Measurements from ENCODE around the gene APOA1. TPM values are rescaled to one million over a fixed set of nuclear protein-coding genes. Genes with fewer than 3 reads are reported as not detected.

APOA1 gene
- polyA plus RNA-seq, 1 of the 3 experiments (the other 2 are of a cell fraction): 0.20 TPM

GRCh38 chr11:116796548-116796947 is 40.9 kb downstream of the APOA1 start (continued):
- TF ChIP-seq, protein P1, sequence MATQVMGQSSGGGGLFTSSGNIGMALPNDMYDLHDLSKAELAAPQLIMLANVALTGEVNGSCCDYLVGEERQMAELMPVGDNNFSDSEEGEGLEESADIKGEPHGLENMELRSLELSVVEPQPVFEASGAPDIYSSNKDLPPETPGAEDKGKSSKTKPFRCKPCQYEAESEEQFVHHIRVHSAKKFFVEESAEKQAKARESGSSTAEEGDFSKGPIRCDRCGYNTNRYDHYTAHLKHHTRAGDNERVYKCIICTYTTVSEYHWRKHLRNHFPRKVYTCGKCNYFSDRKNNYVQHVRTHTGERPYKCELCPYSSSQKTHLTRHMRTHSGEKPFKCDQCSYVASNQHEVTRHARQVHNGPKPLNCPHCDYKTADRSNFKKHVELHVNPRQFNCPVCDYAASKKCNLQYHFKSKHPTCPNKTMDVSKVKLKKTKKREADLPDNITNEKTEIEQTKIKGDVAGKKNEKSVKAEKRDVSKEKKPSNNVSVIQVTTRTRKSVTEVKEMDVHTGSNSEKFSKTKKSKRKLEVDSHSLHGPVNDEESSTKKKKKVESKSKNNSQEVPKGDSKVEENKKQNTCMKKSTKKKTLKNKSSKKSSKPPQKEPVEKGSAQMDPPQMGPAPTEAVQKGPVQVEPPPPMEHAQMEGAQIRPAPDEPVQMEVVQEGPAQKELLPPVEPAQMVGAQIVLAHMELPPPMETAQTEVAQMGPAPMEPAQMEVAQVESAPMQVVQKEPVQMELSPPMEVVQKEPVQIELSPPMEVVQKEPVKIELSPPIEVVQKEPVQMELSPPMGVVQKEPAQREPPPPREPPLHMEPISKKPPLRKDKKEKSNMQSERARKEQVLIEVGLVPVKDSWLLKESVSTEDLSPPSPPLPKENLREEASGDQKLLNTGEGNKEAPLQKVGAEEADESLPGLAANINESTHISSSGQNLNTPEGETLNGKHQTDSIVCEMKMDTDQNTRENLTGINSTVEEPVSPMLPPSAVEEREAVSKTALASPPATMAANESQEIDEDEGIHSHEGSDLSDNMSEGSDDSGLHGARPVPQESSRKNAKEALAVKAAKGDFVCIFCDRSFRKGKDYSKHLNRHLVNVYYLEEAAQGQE (IDR thresholded peaks at IDR 0.05; ENCODE audit: low read depth, low read length): no peak
- TF ChIP-seq ZBTB33 (IDR thresholded peaks at IDR 0.05; ENCODE audit: borderline replicate concordance, low read depth) (no peak), TAF1 (IDR thresholded peaks at IDR 0.05; ENCODE audit: borderline replicate concordance, low read depth, low read length) (no peak), FOXM1 (IDR thresholded peaks at IDR 0.05; ENCODE audit: low read depth) (no peak)
- TF ChIP-seq, protein P2, sequence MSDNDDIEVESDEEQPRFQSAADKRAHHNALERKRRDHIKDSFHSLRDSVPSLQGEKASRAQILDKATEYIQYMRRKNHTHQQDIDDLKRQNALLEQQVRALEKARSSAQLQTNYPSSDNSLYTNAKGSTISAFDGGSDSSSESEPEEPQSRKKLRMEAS (IDR thresholded peaks at IDR 0.05; ENCODE audit: low read depth): no peak

GRCh38 chr11:116794851-116795250 is 42.6 kb downstream of the APOA1 start:
- H3K27me3 ChIP-seq (ENCODE audit: insufficient read depth): no peaks in the 10 kb centered on the region
- TF ChIP-seq FOXM1 (IDR thresholded peaks at IDR 0.05; ENCODE audit: low read depth) (no peak), MXI1 (IDR thresholded peaks at IDR 0.05; ENCODE audit: low read depth, low read length) (no peak), GATA2 (CRISPR knock-in tag; IDR thresholded peaks at IDR 0.05) (no peak), TAF1 (IDR thresholded peaks at IDR 0.05; ENCODE audit: borderline replicate concordance, low read depth, low read length) (no peak)
- H3K9me3 ChIP-seq: no peaks in the 10 kb centered on the region
- POLR2A ChIA-PET: no interaction called here
- H3K4me3 ChIP-seq (ENCODE audit: low read depth in 2 of 2, low read length in 1 of 2): no peak overlapping the region
- H3K27ac ChIP-seq (ENCODE audit: low read depth in 2 of 2, low read length in 1 of 2): no peak overlapping the region
- no peak overlapping the region for H2AFZ ChIP-seq (ENCODE audit: low read depth)
- peaks cover 7 to 8% of the 10 kb centered on the region in 2 experiments; a peak in 2 of 4 replicates for H3K4me1 ChIP-seq (ENCODE audit: control insufficient read depth in 1 of 2, insufficient read depth in 2 of 2, low read depth in 1 of 2, low read length in 1 of 2)
- CTCF ChIA-PET: interaction anchor here (1.6 to 11.4 kb wide), 3 partner anchors 24 to 437 kb away, joined by 3 to 268 read pairs (median 4); partner anchors contain the start of genes PCSK7 and SIK3
- no peak overlapping the region for H3K4me2 ChIP-seq
- peaks cover 11% of the 10 kb centered on the region for H3F3A ChIP-seq (replicated peaks; ENCODE audit: insufficient read depth)
- H4K20me1 ChIP-seq (ENCODE audit: insufficient read depth): no peaks in the 10 kb centered on the region
- H3K79me2 ChIP-seq (ENCODE audit: insufficient read depth): no peaks in the 10 kb centered on the region
- 84% methylated on average over 2 of the region's 2 CpGs for WGBS (ENCODE audit: low lambda C conversion rate)
- no peak overlapping the region for H3K9ac ChIP-seq
- no peaks in the 10 kb centered on the region for H3K9me2 ChIP-seq
- H3K36me3 ChIP-seq (replicated peaks in 1 of 2; ENCODE audit: control insufficient read depth in 1 of 2, insufficient read depth in 2 of 2, low read length in 1 of 2): no peaks in the 10 kb centered on the region
- no peak for DNase-seq

- Histone ChIP-seq H3K9ac (no peak overlapping the region), H3K79me2 (ENCODE audit: insufficient read depth) (no peaks in the 10 kb centered on the region), H3K27ac (ENCODE audit: low read depth in 2 of 2, low read length in 1 of 2) (peak overlapping the region in 1 of 2 experiments; percentile 44; a peak in 2 of 4 replicates), H3K27me3 (ENCODE audit: insufficient read depth) (no peaks in the 10 kb centered on the region), H2AFZ (ENCODE audit: low read depth) (peak overlapping the region; percentile 73), H3K9me2 (no peaks in the 10 kb centered on the region), H3K36me3 (replicated peaks in 1 of 2; ENCODE audit: control insufficient read depth in 1 of 2, insufficient read depth in 2 of 2, low read length in 1 of 2) (no peaks in the 10 kb centered on the region), H3K4me2 (no peak overlapping the region), H3K9me3 (no peaks in the 10 kb centered on the region), H3F3A (replicated peaks; ENCODE audit: insufficient read depth) (peaks cover 11% of the 10 kb centered on the region), H3K4me3 (ENCODE audit: low read depth in 2 of 2, low read length in 1 of 2) (no peak overlapping the region), H4K20me1 (ENCODE audit: insufficient read depth) (no peaks in the 10 kb centered on the region), H3K4me1 (ENCODE audit: control insufficient read depth in 1 of 2, insufficient read depth in 2 of 2, low read depth in 1 of 2, low read length in 1 of 2) (peaks cover 8% of the 10 kb centered on the region in 2 experiments; a peak in 2 of 4 replicates)
- DNase-seq: peak; percentile 27
- no peak for TF ChIP-seq ELF1 (IDR thresholded peaks at IDR 0.05)
- no peak for TF ChIP-seq MXI1 (IDR thresholded peaks at IDR 0.05; ENCODE audit: low read depth, low read length)
- peak; percentile 85 for TF ChIP-seq USF1 (IDR thresholded peaks at IDR 0.05; ENCODE audit: borderline replicate concordance, low read depth)
- TF ChIP-seq JUND (IDR thresholded peaks at IDR 0.05): no peak
- 100% methylated on average over 1 of the region's 1 CpG for WGBS (ENCODE audit: low lambda C conversion rate)
- ChIA-PET CTCF (interaction anchor here (0.7 to 11.4 kb wide), 5 partner anchors 43 to 438 kb away, joined by 3 to 268 read pairs (median 8); partner anchors contain the start of genes APOA1, PCSK7 and SIK3), POLR2A (no interaction called here)
Observed at GRCh38 chr11:116793772-116794097, 43.7 kb downstream of the APOA1 start.
